Vagina (tissue), 2 donors: ENCODE results near the gene ZBTB7C.

ENCODE experiments used
- POLR2AphosphoS5 ChIP-seq, 2 donors: sonication (generic); formaldehyde crosslinking; IDR thresholded peaks; one replicate each; pipeline ENCODE4 v1.9.0; 2017; ENCODE audit warnings: antibody characterized with exemption in 2 of 2, mild to moderate bottlenecking in 2 of 2, low read depth in 1 of 2; ENCODE audit not compliant: insufficient read depth in 1 of 2
- TF ChIP-seq, protein P1 (sequence below), 3 experiments: fragments of 450-650 bp in 2 of 3; fragments of 200-600 bp in 1 of 3; sonication (generic) in 1 of 3; IDR thresholded peaks; one replicate each; pipeline ENCODE4 v1.5.1; 2017 to 2019; ENCODE audit warnings: antibody characterized with exemption in 3 of 3, mild to moderate bottlenecking in 2 of 3, moderate library complexity in 2 of 3

DNA sequence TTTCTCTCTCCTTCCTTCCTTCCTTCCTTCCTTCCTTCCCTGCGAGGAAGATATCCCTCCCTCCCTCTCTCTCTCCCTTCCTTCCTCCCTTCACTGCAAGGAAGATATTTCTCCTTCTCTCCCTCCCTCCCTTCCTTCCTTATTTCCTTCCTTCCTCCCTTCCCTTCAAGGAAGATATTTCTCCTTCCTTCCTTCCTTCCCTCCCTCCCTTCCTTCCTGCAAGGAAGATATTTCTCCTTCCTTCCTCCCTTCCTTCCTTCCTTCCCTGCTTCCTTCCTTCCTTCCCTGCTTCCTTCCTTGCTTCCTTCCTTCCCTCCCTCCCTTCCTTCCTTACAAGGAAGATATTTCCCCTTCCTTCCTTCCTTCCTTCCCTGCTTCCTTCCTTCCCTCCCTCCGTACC lies 229.5 kb downstream of the ZBTB7C start:
- TF ChIP-seq, protein P1, sequence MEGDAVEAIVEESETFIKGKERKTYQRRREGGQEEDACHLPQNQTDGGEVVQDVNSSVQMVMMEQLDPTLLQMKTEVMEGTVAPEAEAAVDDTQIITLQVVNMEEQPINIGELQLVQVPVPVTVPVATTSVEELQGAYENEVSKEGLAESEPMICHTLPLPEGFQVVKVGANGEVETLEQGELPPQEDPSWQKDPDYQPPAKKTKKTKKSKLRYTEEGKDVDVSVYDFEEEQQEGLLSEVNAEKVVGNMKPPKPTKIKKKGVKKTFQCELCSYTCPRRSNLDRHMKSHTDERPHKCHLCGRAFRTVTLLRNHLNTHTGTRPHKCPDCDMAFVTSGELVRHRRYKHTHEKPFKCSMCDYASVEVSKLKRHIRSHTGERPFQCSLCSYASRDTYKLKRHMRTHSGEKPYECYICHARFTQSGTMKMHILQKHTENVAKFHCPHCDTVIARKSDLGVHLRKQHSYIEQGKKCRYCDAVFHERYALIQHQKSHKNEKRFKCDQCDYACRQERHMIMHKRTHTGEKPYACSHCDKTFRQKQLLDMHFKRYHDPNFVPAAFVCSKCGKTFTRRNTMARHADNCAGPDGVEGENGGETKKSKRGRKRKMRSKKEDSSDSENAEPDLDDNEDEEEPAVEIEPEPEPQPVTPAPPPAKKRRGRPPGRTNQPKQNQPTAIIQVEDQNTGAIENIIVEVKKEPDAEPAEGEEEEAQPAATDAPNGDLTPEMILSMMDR (IDR thresholded peaks at IDR 0.05) = no peak
- TF ChIP-seq POLR2AphosphoS5 (IDR thresholded peaks at IDR 0.05; ENCODE audit: insufficient read depth in 1 of 2, low read depth in 1 of 2) = no peak
